MM.1S (cell line): ENCODE results near the gene MORC3.

Experiments
- DNase-seq: peaks from one replicate; pipeline ENCODE4 v3.0.0-alpha.2; 2015
- H2AFZ ChIP-seq: fragments of 300-600 bp; sonication (generic); 2 replicates; pipeline ENCODE4 v1.6.0; 2016; ENCODE audit warnings: antibody characterized with exemption, low read length
- H3F3A ChIP-seq: fragments of 300-600 bp; sonication (generic); 2 replicates; pipeline ENCODE4 v1.6.1; 2016; ENCODE audit warnings: mild to moderate bottlenecking, antibody characterized with exemption, low read length, moderate library complexity, mixed read lengths; ENCODE audit not compliant: insufficient read depth
- H3K27ac ChIP-seq: fragments of 300-600 bp; sonication (generic); 2 replicates; pipeline ENCODE4 v1.5.1; 2016; ENCODE audit warnings: mild to moderate bottlenecking, low read length
- H3K27me3 ChIP-seq: fragments of 300-600 bp; sonication (generic); replicated peaks from 2 replicates; pipeline ENCODE4 v1.6.0; 2016; ENCODE audit warnings: low read length; ENCODE audit not compliant: insufficient read depth
- H3K36me3 ChIP-seq: fragments of 300-600 bp; sonication (generic); replicated peaks from 2 replicates; pipeline ENCODE4 v1.6.1; 2016; ENCODE audit warnings: mild to moderate bottlenecking, low read length, mixed read lengths; ENCODE audit not compliant: insufficient read depth
- H3K4me1 ChIP-seq: fragments of 300-600 bp; sonication (generic); 2 replicates; pipeline ENCODE4 v1.6.1; 2016; ENCODE audit warnings: low read length, mixed read lengths
- H3K4me2 ChIP-seq: fragments of 300-600 bp; sonication (generic); 2 replicates; pipeline ENCODE4 v1.6.0; 2016; ENCODE audit warnings: low read depth, low read length
- H3K4me3 ChIP-seq: fragments of 300-600 bp; sonication (generic); 2 replicates; pipeline ENCODE4 v1.5.1; 2016; ENCODE audit warnings: low read length, mixed read lengths
- H3K79me2 ChIP-seq: fragments of 300-600 bp; sonication (generic); 2 replicates; pipeline ENCODE4 v1.6.1; 2016; ENCODE audit warnings: mixed run types, low read length, mixed read lengths
- H3K9ac ChIP-seq: fragments of 300-600 bp; sonication (generic); 2 replicates; pipeline ENCODE4 v1.6.1; 2016; ENCODE audit warnings: low read length, mixed read lengths
- H3K9me2 ChIP-seq: fragments of 300-600 bp; sonication (generic); replicated peaks from 2 replicates; pipeline ENCODE4 v1.6.1; 2016; ENCODE audit warnings: mild to moderate bottlenecking, low read length, mixed read lengths; ENCODE audit not compliant: insufficient read depth
- H3K9me3 ChIP-seq: fragments of 300-600 bp; sonication (generic); replicated peaks from 2 replicates; pipeline ENCODE4 v1.6.1; 2016; ENCODE audit warnings: mild to moderate bottlenecking, low read length, mixed read lengths; ENCODE audit not compliant: insufficient read depth
- H4K20me1 ChIP-seq: fragments of 300-600 bp; sonication (generic); 2 replicates; pipeline ENCODE4 v1.6.1; 2016; ENCODE audit warnings: mild to moderate bottlenecking, low read length, moderate library complexity, mixed read lengths; ENCODE audit not compliant: insufficient read depth
- CTCF ChIP-seq: fragments of 300-600 bp; sonication (generic); IDR thresholded peaks from 2 replicates; pipeline ENCODE4 v1.5.1; 2016; ENCODE audit warnings: antibody characterized with exemption, low read length, mixed read lengths
- EZH2 ChIP-seq: fragments of 300-600 bp; sonication (generic); optimal IDR thresholded peaks from 2 replicates; pipeline ENCODE3; 2017; ENCODE audit warnings: low read depth, mild to moderate bottlenecking, antibody characterized with exemption, low read length, mixed read lengths
- EZH2phosphoT487 ChIP-seq: fragments of 300-600 bp; sonication (generic); IDR thresholded peaks from 2 replicates; pipeline ENCODE4 v1.6.1; 2018; ENCODE audit warnings: antibody characterized with exemption, low read length

Gene MORC3

DNA sequence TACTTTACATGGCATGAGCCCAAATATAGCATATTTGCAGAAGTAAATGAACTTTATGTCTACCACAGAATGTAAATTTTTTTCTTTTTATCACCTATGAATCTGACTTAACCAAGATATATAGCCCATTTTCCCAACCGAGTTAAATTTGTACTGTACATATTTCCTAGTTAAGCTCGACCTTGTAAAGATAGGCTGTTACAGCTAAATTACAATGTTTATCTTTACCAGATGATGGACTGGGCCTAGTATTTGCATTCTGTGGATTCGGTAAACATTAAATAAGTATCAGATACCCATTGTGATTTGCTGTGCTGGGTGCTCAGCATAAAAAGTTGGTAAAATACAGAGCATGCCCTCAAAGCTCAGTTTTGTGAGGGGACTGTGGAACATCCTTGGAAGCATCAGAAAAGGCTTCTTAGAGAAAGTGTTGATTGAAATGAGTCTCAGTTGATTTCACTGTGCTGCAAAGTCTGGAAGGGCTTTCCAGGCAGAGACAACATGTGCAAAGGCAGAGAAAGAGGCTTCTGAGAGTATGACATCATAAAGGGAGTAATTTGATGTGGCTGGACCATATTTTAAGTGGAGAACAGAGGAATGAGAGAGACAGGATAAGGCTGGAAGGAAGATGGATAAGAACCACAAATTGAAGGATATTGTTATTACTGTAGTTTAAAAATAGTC is 27.4 kb downstream of the MORC3 start:
- no peak for DNase-seq
- no peak overlapping the region for H2AFZ ChIP-seq
- H3K27me3 ChIP-seq = no peaks in the 10 kb centered on the region
- no peak overlapping the region for H3K27ac ChIP-seq
- no peaks in the 10 kb centered on the region for H3K9me3 ChIP-seq
- H3K4me1 ChIP-seq = no peaks in the 10 kb centered on the region
- no peaks in the 10 kb centered on the region; the same call in 1 of the 2 replicates for H3K36me3 ChIP-seq
- no peak overlapping the region for H3K4me3 ChIP-seq
- H4K20me1 ChIP-seq = no peaks in the 10 kb centered on the region
- no peak overlapping the region for H3K4me2 ChIP-seq
- no peaks in the 10 kb centered on the region for H3K79me2 ChIP-seq
- no peaks in the 10 kb centered on the region for H3K9me2 ChIP-seq
- no peak overlapping the region for H3K9ac ChIP-seq
- TF ChIP-seq EZH2phosphoT487 = no peak
- no peak for TF ChIP-seq CTCF
- no peak for TF ChIP-seq EZH2
- no peaks in the 10 kb centered on the region for H3F3A ChIP-seq

DNA sequence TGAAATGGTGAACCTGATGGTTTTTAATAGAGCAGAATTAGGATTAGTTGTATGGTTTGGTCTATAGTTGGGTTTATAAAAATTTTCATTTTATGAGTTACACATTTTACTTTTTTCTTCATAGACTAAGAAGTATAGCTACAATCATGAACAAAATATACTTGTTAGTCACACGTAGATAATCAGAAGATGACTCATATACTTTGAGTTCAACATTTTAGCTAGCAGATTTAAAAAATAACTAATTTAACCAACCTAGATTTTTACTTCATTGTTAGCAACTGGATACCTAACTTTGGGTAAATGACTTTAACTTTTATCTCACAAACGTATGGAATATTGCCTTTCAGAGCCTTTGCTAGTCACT is 27.9 kb downstream of the MORC3 start:
- H3K4me3 ChIP-seq = no peak overlapping the region
- H3K4me2 ChIP-seq = no peak overlapping the region
- H3K36me3 ChIP-seq = no peaks in the 10 kb centered on the region; the same call in 1 of the 2 replicates
- no peaks in the 10 kb centered on the region for H3K4me1 ChIP-seq
- H3K9me2 ChIP-seq = no peaks in the 10 kb centered on the region
- DNase-seq = no peak
- no peaks in the 10 kb centered on the region for H4K20me1 ChIP-seq
- no peaks in the 10 kb centered on the region for H3K27me3 ChIP-seq
- H3K79me2 ChIP-seq = no peaks in the 10 kb centered on the region
- no peaks in the 10 kb centered on the region for H3F3A ChIP-seq
- H3K9me3 ChIP-seq = no peaks in the 10 kb centered on the region
- H3K27ac ChIP-seq = no peak overlapping the region
- no peak overlapping the region for H3K9ac ChIP-seq
- no peak overlapping the region for H2AFZ ChIP-seq
- TF ChIP-seq EZH2 (no peak), CTCF (no peak), EZH2phosphoT487 (no peak)

- no peaks in the 10 kb centered on the region for H3K27me3 ChIP-seq
- no peak overlapping the region for H3K4me3 ChIP-seq
- TF ChIP-seq EZH2 (no peak), EZH2phosphoT487 (no peak), CTCF (no peak)
- no peaks in the 10 kb centered on the region for H3K9me3 ChIP-seq
- no peak overlapping the region for H3K27ac ChIP-seq
- DNase-seq = no peak
- no peaks in the 10 kb centered on the region for H3K4me1 ChIP-seq
- no peaks in the 10 kb centered on the region; the same call in 1 of the 2 replicates for H3K36me3 ChIP-seq
- H3K9me2 ChIP-seq = no peaks in the 10 kb centered on the region
- H3F3A ChIP-seq = no peaks in the 10 kb centered on the region
- no peaks in the 10 kb centered on the region for H3K79me2 ChIP-seq
- no peak overlapping the region for H3K4me2 ChIP-seq
- no peaks in the 10 kb centered on the region for H4K20me1 ChIP-seq
- H2AFZ ChIP-seq = no peak overlapping the region
- H3K9ac ChIP-seq = no peak overlapping the region
Measured at GRCh38 chr21:36349315-36349714, 29.3 kb downstream of the MORC3 start.
